Measurements from ENCODE around the gene WDR90.
"Not testable (repeated sequence)": the region's sequence is repeated elsewhere in the genome, so short reads cannot be mapped to it uniquely, and the experiment has no call there.

The WDR90 gene

DNA sequence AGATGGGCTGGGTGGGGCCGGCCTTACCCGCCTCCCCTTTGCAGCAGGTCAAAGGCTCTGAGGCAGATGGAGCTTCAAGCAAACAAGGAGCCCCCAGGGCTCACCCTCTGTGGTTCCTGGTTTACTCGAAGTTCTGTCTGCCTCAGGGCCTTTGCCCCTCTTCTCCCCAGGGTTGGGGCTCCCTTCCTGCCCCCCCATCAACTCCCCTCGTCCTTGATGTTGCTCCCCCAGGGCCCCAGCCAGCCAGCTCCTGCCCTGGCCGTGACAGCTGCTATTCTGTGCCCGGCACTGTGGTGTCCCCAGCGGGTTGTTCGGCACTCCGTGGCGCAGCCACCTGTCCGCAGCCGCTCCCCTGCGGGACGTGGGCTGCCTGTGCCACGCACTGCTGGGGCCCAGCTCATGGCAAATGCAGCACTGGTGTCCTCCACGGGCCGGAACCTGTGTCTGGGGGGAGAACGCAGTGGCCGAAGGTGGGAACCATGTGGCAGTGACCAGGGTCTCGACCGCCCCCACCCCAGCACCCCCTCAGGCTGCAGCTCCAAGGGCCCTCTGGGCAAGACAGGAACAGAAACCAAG is 61.4 kb downstream of the WDR90 start:
- DNase-seq = no peak

- no peak for DNase-seq
These were observed 61.9 kb downstream of the WDR90 start for GRCh38 chr16:711084-711483.

DNA sequence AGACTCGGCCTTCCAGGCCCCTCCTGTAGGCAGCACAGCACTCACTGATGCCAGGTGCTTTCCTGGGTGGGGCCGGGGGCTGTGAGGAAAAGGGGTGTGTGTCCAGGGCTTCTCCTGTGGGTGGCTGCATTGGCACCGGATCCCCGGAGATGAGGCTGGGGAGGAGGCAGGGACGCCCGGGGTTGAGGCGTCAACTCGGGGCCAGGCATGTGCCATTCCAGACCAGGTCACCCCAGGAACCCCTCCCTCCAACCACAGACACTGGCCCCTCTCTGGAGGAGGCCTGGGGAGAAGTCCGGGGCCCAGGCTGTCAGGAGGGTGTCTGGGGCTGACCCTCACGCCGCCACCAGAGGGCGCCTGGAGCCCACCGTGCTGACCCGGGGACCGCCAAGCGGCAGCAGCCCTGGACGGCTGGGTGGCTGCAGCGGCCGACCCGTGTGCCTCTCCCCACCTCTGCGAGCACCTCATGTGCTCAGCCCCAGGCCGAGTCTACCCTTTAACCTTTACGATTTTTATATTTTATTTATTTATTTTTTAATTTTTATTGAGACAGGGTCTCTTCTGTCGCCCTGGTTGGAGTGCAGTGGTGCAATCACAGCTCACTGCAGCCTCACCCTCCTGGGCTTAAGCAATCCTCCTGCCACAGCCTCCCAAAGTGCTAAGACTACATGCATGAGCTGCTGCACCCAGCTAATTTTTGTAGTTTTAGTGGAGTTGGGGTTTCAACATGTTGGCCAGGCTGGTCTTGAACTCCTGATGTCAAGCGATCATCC is 62.6 kb downstream of the WDR90 start:
- DNase-seq = peak; percentile 44

DNA sequence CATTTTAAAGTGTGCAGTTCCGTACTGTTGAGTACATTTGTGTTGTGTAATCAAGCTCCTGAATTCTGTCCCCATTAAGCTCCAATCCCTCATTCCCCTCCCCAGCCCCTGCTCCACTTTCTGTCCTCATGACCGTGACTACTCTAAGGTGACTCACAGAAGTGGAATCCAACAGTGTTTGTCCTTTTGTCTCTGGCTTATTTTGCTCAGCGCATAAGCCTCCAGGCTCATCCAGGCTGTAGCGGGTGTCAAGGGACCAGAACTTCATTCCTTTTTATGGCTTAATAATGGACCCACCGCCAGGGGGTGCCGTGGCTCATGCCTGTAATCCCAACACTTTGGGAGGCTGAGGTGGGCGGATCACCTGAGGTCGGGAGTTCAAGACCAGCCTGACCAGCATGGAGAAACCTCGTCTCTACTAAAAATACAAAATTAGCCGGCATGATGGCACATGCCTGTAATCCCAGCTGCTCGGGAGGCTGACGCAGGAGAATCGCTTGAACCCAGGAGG is 63.6 kb downstream of the WDR90 start:
- not testable (repeated sequence) for DNase-seq

GRCh38 chr16:714079-714478 is 64.9 kb downstream of the WDR90 start:
- DNase-seq = no peak

GRCh38 chr16:714558-715476 is 65.7 kb downstream of the WDR90 start, which contains the start of gene METRN:
METRN (plus strand) TSS chr16:715118; CDS start chr16:715290, 172 bp downstream.
- DNase-seq = peak; percentile 68

DNA sequence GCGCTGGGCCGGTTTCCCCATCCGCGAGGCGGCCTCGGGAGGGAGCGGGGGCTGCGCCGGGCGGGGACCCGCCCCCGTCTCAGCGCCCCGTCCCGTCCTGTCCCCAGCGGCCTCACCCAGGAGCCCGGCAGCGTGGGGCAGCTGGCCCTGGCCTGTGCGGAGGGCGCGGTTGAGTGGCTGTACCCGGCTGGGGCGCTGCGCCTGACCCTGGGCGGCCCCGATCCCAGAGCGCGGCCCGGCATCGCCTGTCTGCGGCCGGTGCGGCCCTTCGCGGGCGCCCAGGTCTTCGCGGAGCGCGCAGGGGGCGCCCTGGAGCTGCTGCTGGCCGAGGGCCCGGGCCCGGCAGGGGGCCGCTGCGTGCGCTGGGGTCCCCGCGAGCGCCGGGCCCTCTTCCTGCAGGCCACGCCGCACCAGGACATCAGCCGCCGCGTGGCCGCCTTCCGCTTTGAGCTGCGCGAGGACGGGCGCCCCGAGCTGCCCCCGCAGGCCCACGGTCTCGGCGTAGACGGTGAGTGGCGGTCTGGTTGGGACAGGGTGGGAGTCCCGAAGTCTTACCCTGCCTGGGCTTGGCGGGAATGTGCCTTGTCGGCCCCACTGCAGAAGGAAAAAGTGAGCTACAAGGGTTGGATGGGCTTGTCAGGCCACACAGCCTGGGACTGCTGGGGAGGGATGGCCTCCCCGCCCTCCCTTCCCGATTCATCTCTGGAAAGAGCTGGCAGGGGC is 66.5 kb downstream of the WDR90 start:
- no peak for DNase-seq

- no peak for DNase-seq
These were observed 67.0 kb downstream of the WDR90 start for GRCh38 chr16:716200-716568.

- no peak for DNase-seq
These were observed 67.7 kb downstream of the WDR90 start for GRCh38 chr16:716768-717325.

All from NCI-H2029 (cell line).